GF-D8 (cell line): ENCODE data around the gene ARL17B.
"Not testable (repeated sequence)": the region's sequence is repeated elsewhere in the genome, so short reads cannot be mapped to it uniquely, and the experiment has no call there.

Source experiments
- DNase-seq: peaks from one replicate; lab custom pipeline; 2025; lab: John Stamatoyannopoulos, UW

The ARL17B gene

DNA sequence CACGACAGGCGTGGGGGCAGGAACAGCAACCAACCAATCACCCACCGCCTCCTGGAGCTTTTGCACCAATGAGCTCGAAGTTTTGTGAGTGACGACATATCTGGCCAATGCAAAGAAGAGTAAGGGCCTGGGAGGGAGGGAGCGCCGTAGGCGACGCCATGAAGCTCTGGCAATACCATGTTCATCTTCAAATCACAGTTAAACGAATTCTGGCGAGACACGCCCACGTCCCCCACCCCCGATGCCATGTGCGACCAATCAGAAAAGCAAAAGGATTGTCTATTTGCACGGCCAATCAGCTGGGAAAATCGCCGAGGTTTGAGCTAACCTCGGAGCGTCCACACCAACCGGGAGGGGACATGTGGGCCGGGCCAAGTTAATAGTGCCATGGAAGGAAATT is at the start of gene ARL17B:
TSS of gene ARL17B (minus strand) at position 12 of the 400 bp plus-strand sequence. CDS start 3,369 bp downstream, outside the sequence.
- not testable (repeated sequence) for DNase-seq

- not testable (repeated sequence) for DNase-seq
These were observed 48.3 kb upstream of the ARL17B start for GRCh38 chr17:46409864-46410263.

- DNase-seq: not testable (repeated sequence)
These were observed 45.6 kb upstream of the ARL17B start for GRCh38 chr17:46407155-46407554.

DNA sequence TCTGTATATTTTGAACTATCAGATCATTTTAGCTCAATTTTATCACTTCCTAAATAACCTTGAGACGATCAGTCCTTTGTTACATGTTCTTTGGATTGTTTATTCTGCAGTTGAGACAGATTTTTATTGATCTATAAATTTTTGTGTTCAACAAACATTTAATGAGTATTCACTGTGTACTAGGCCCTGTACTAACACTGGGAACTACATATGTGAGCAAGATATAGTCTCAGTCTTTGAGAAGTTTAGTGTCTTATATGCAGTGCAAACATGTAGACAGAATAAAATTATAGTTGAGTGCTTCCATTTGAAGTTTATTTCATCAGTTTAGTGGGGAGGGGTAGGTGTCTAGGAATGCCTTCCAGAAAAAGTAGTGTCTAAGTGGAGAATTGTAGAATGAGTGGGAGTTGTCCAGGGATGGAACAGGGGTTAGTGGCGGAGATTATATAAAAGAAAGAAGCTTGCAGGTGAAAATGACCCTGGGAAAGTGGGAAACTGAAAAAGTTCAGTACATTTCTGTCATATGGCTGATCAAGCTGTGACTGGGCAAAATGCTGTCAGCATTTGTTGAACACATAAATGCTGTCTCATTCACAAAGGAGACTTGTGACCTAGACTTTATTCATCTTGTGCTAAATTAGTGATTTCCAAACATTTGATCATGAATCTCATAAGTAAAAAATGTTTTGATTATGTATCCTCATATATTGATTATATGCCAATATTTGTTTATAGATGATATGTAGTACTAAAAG is 39.6 kb upstream of the ARL17B start:
- DNase-seq: not testable (repeated sequence)

GRCh38 chr17:46400543-46400942 is 39.0 kb upstream of the ARL17B start:
- not testable (repeated sequence) for DNase-seq

- not testable (repeated sequence) for DNase-seq
These were observed 38.4 kb upstream of the ARL17B start for GRCh38 chr17:46399993-46400392.

DNA sequence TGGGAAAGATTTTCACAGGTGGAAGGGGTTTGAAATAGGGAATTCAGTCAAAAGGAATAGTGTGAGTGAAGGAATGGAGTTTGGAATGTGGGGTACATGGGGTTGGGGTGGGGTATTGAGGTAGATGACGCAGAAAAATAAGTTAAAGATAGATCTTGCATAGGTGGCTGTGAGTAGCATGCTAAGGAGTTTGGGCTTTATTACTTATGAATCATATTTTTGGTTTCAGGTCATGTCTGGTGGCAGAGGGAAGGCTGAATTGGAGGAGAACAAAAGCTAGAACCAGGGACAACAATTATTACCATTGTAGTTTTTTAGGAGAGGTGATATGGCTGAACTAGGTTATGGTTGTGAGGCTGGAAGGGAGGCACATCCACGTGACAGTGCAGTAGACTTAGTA is 34.7 kb upstream of the ARL17B start:
- DNase-seq: not testable (repeated sequence)

- not testable (repeated sequence) for DNase-seq
These were observed 32.1 kb upstream of the ARL17B start for GRCh38 chr17:46393702-46394101.

- DNase-seq: not testable (repeated sequence)
These were observed 23.9 kb upstream of the ARL17B start for GRCh38 chr17:46385491-46385890.

DNA sequence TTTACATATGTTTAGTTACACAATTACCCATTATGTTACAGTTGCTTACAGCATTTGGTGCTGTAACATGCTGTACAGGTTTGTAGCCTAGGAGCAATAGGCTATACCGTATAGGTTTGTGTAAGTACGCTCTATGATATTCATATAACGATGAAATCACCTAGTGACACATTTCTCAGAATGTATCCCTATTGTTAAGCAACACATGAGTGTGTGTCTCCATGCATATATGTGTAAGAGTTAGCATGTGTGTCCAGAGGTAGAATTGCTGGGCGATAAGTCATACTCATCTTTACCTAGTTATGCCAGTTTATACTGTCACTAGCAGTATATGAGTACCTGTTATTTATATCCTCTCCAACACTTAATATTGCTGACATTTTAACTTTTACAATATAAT is 21.6 kb upstream of the ARL17B start:
- not testable (repeated sequence) for DNase-seq

DNA sequence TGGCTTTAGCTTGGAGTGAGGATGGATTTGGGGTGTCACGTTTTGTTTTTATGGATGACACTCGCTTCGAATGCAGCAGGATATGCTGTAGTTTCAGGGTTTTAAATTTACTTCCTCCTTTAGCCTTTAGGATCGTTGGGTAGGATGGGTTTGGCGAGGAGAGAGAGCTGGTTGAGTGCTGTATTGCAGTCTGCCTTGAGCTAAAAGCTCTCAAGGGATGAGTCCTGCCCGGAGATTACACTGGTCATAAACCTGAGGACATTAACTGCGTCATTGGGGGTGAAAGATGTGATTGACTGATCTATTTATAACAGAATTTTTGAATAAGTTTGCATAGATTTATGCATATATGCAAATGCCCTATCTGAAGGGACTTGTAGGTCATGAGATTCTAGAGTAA is 11.9 kb upstream of the ARL17B start:
- DNase-seq: not testable (repeated sequence)

DNA sequence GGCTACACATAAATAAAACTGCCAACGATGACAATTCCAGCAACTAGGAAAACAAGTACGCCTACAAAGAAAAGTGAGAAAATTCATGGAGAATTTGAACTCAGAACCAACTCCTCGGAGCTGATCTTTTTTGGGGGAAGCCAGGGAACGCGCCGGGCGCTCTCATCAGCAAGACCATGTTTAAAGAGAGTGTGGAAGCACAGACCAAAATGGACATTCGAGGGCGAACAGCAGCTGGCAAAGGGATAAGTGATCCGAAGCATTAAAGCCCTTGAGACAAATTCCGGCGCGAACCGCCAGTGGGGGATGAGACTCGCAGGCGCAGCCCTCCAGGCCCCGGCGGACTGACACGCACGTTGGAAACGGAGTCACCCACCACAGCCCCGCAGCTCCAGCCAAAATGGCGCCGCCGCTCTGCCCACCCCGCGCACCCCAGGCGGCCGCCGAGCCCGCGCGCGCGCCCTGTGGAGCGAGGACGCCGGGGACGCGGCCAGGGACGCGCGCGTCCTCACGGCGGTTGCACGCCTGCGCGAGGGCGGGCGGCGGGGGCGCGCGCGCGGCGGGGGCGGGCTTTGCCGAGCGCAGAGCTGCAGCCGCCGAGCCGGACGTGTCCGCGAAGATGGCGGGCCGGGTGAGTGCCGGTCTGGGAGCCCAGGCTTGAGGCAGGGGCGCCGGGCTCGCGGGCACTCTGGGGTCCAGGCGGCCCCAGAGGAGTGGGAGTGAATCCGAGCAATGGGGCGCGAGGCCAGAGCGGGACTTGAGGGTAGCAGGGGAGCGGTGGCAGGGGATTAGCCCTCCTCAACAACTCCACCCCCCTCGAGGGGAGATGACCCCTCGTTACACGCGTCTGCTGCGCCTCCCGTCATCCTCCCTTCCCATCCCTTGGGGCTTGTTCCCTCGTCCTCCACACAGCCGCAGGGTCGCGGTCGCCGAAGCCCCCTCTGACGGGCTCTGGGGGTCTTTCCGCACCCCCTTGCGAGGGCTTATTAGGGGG is 11.0 kb upstream of the ARL17B start:
- DNase-seq: not testable (repeated sequence)

DNA sequence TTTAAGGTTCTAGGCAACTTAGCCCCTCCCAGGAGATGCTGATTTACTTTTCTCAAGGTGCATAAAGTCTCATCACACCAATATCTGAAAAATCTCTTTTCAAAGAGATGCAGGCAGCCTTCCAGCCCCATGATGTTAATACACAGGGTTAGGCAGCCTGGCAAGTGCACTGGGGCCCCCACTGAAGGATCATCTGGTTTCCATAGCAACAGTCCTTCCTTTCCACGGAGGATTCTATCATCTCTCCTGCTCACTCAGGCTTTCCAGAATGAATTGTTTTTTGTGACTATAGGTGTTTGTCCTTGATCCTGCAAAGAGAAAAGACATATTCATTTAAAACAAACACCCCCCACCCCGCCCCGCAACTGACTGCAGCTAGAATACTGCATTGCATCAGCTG is 6.0 kb upstream of the ARL17B start:
- DNase-seq: not testable (repeated sequence)

- not testable (repeated sequence) for DNase-seq
These were observed 326 bp downstream of the ARL17B start for GRCh38 chr17:46361145-46361735.

DNA sequence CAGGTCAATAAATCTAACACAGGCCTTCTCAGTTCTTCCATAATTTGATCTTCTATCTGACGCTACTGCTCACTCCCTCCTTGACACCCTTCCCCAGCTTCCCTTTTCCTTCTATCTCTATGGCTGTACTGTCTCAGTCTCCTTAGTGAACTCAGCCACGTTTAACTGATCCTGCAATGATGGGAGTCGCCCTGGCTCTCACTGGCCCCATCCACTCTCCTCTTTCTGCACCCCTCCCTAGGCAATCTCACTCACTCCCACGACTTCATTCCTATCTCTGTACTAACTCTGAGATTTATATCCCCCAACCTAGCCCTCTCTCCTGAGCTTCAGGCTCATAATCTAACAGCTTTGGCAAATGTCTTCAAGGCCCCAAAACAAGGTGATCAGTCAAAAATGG is 7.7 kb downstream of the ARL17B start:
- DNase-seq: not testable (repeated sequence)

GRCh38 chr17:46349060-46349459 is 12.5 kb downstream of the ARL17B start:
- DNase-seq: not testable (repeated sequence)

DNA sequence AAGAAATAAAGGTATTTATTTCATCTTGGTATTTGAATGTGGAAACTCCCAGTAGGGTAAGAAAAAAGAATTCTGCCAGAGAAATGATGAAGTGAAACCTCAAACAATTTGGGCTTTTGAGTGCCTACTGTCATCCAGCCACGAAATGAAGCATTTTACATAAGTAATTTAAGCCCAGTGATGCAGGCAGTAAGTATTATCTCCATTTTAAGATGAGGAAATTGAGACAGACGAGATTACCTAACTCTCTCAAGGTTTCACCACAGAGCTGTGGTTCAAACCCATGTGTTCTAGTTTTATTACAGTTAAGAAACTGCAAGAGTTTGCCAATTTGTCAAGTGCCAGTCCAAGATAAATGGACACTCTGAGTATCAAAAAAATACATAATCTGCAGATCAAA is 13.2 kb downstream of the ARL17B start:
- not testable (repeated sequence) for DNase-seq

- not testable (repeated sequence) for DNase-seq
These were observed 19.4 kb downstream of the ARL17B start for GRCh38 chr17:46342131-46342530.

- DNase-seq: not testable (repeated sequence)
These were observed 20.3 kb downstream of the ARL17B start for GRCh38 chr17:46341220-46341619.

GRCh38 chr17:46294831-46295230 is 66.7 kb downstream of the ARL17B start, which contains the start of gene LRRC37A:
LRRC37A (plus strand) TSS chr17:46295131; CDS start chr17:46295134, 3 bp downstream.
- not testable (repeated sequence) for DNase-seq

DNA sequence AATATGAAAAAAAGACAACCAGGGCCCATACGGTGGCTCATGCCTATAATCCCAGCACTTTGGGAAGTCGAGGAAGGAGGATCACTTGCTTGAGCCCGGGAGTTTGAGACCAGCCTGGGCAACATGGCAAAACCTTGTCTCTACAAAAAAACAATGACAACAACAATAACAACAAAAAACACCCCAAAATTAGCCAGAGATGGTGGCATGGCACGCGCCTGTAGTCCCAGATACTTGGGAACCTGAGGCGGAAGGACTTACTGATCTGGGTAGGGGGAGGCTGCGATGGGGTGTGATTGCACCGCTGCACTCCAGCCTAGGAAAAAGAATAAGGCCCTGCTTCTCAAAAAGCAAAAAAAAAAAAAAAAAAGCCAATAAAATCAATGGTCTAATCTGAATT is 69.9 kb downstream of the ARL17B start:
- DNase-seq: not testable (repeated sequence)
